H9 (cell line): ENCODE results near the gene SOCS7. TPM values are rescaled to one million over a fixed set of nuclear protein-coding genes. Genes with fewer than 3 reads are reported as not detected.

Experiments
- DNase-seq: peaks from one replicate; pipeline ENCODE4 v3.0.0-alpha.2; 2017
- H2AFZ ChIP-seq: one replicate; pipeline ENCODE4 v1.6.1; 2013; ENCODE audit warnings: mild to moderate bottlenecking, low read length, control low read depth, moderate library complexity
- H2AK5ac ChIP-seq: 2 replicates; pipeline ENCODE4 v1.6.1; 2013; ENCODE audit warnings: low read length, control low read depth, mixed read lengths; ENCODE audit not compliant: insufficient read length
- H2BK120ac ChIP-seq: one replicate; pipeline ENCODE4 v1.6.1; 2013; ENCODE audit warnings: low read depth, mild to moderate bottlenecking, low read length, control low read depth, inconsistent platforms; ENCODE audit not compliant: poor library complexity, severe bottlenecking
- H2BK12ac ChIP-seq: 2 replicates; pipeline ENCODE4 v1.6.1; 2013; ENCODE audit warnings: low read length, control low read depth, mixed read lengths, low read depth; ENCODE audit not compliant: insufficient read length
- H2BK15ac ChIP-seq: 2 replicates; pipeline ENCODE4 v1.6.1; 2013; ENCODE audit warnings: low read depth, low read length, control low read depth
- H2BK20ac ChIP-seq: one replicate; pipeline ENCODE4 v1.6.1; 2013; ENCODE audit warnings: low read depth, mild to moderate bottlenecking, low read length, control low read depth, inconsistent platforms; ENCODE audit not compliant: poor library complexity, severe bottlenecking
- H2BK5ac ChIP-seq: 2 replicates; pipeline ENCODE4 v1.6.1; 2013; ENCODE audit warnings: low read length, control low read depth, mixed read lengths; ENCODE audit not compliant: insufficient read length
- H3K14ac ChIP-seq: 2 replicates; pipeline ENCODE4 v1.6.1; 2013; ENCODE audit warnings: low read length, control low read depth; ENCODE audit not compliant: insufficient read depth
- H3K18ac ChIP-seq: 2 replicates; pipeline ENCODE4 v1.6.1; 2013; ENCODE audit warnings: low read depth, mild to moderate bottlenecking, mixed read lengths, low read length, control low read depth; ENCODE audit not compliant: insufficient read length
- H3K23ac ChIP-seq: 2 replicates; pipeline ENCODE4 v1.6.1; 2013; ENCODE audit warnings: low read length, control low read depth, mixed read lengths, low read depth; ENCODE audit not compliant: insufficient read length
- H3K23me2 ChIP-seq: 2 replicates; pipeline ENCODE4 v1.6.1; 2013; ENCODE audit warnings: low read depth, mild to moderate bottlenecking, mixed read lengths, low read length, control low read depth; ENCODE audit not compliant: insufficient read length, poor library complexity, severe bottlenecking
- H3K27ac ChIP-seq: 2 replicates; pipeline ENCODE4 v1.5.1; 2013; ENCODE audit warnings: low read length, control low read depth, mixed read lengths, low read depth; ENCODE audit not compliant: insufficient read length
- H3K27me3 ChIP-seq: 2 replicates; pipeline ENCODE4 v1.6.1; 2013; ENCODE audit warnings: low read length, control low read depth, inconsistent platforms; ENCODE audit not compliant: insufficient read depth
- H3K4ac ChIP-seq: 2 replicates; pipeline ENCODE4 v1.6.1; 2013; ENCODE audit warnings: low read depth, mild to moderate bottlenecking, control low read depth, inconsistent platforms, low read length, moderate library complexity
- H3K4me1 ChIP-seq: 2 replicates; pipeline ENCODE4 v1.6.1; 2013; ENCODE audit warnings: low read length, control low read depth, inconsistent platforms; ENCODE audit not compliant: insufficient read depth
- H3K4me2 ChIP-seq: 2 replicates; pipeline ENCODE4 v1.6.1; 2013; ENCODE audit warnings: low read length, control low read depth, mixed read lengths; ENCODE audit not compliant: insufficient read length, insufficient read depth
- H3K56ac ChIP-seq: 2 replicates; pipeline ENCODE4 v1.6.1; 2013; ENCODE audit warnings: low read depth, mild to moderate bottlenecking, mixed read lengths, low read length, control low read depth; ENCODE audit not compliant: insufficient read length
- H3K79me1 ChIP-seq: 2 replicates; pipeline ENCODE4 v1.6.1; 2013; ENCODE audit warnings: low read depth, mild to moderate bottlenecking, moderate library complexity, low read length, control low read depth, inconsistent platforms; ENCODE audit not compliant: insufficient read depth, poor library complexity, severe bottlenecking
- H3K79me2 ChIP-seq: 2 replicates; pipeline ENCODE4 v1.6.1; 2013; ENCODE audit warnings: low read length, control low read depth, inconsistent platforms; ENCODE audit not compliant: insufficient read depth
- H3K9ac ChIP-seq: 2 replicates; pipeline ENCODE4 v1.6.1; 2013; ENCODE audit warnings: low read length, control low read depth, mixed read lengths; ENCODE audit not compliant: insufficient read length; ENCODE audit errors: extremely low read depth
- H3K9me3 ChIP-seq: one replicate; pipeline ENCODE4 v1.6.1; 2013; ENCODE audit warnings: low read depth, low read length, inconsistent platforms; ENCODE audit not compliant: control insufficient read depth
- H3T11ph ChIP-seq: one replicate; pipeline ENCODE4 v1.6.1; 2013; ENCODE audit warnings: mild to moderate bottlenecking, low read length, control low read depth, inconsistent platforms
- H4K20me1 ChIP-seq: one replicate; pipeline ENCODE4 v1.6.1; 2013; ENCODE audit not compliant: control insufficient read depth, insufficient read length, insufficient read depth
- H4K5ac ChIP-seq: 2 replicates; pipeline ENCODE4 v1.6.1; 2013; ENCODE audit warnings: low read depth, mild to moderate bottlenecking, mixed read lengths, low read length, control low read depth; ENCODE audit not compliant: insufficient read length
- H4K8ac ChIP-seq: replicated peaks from 2 replicates; pipeline ENCODE4 v1.6.1; 2013; ENCODE audit warnings: low read length, control low read depth, mixed read lengths, low read depth; ENCODE audit not compliant: insufficient read length
- H4K91ac ChIP-seq: 2 replicates; pipeline ENCODE4 v1.6.1; 2013; ENCODE audit warnings: low read depth, mild to moderate bottlenecking, moderate library complexity, mixed read lengths, low read length, control low read depth; ENCODE audit not compliant: insufficient read length
- H3K27ac Mint-ChIP-seq, 3 experiments: 2 replicates in 2 of 3; 3 replicates in 1 of 3; pipeline ENCODE4 v1.8.0; 2020 to 2021; ENCODE audit warnings: mixed read lengths in 3 of 3, mild to moderate bottlenecking in 1 of 3, moderate library complexity in 1 of 3
- H3K27me3 Mint-ChIP-seq: 2 replicates; pipeline ENCODE4 v1.8.0; 2021; ENCODE audit warnings: low read depth, mild to moderate bottlenecking, moderate library complexity, mixed read lengths
- H3K36me3 Mint-ChIP-seq, 3 experiments: 2 replicates in 2 of 3; 3 replicates in 1 of 3; pipeline ENCODE4 v1.8.0; 2020 to 2021; ENCODE audit warnings: low read depth in 3 of 3, mixed read lengths in 3 of 3; ENCODE audit not compliant: insufficient read depth in 1 of 3
- H3K4me1 Mint-ChIP-seq, 2 experiments: 2 replicates each; pipeline ENCODE4 v1.8.0; 2020; ENCODE audit warnings: mixed read lengths in 2 of 2
- H3K4me3 Mint-ChIP-seq, 2 experiments: 2 replicates in 1 of 2; 3 replicates in 1 of 2; pipeline ENCODE4 v1.8.0; 2020 to 2021; ENCODE audit warnings: mild to moderate bottlenecking in 2 of 2, mixed read lengths in 2 of 2, moderate library complexity in 1 of 2
- H3K9me3 Mint-ChIP-seq, 2 experiments: 2 replicates in 1 of 2; 3 replicates in 1 of 2; pipeline ENCODE4 v1.8.0; 2020; ENCODE audit warnings: mild to moderate bottlenecking in 2 of 2, mixed read lengths in 2 of 2, moderate library complexity in 1 of 2
- CTCF ChIP-seq: fragments of 200-600 bp; sonication (generic); conservative IDR thresholded peaks from 3 replicates; pipeline ENCODE4 v1.8.0; 2021; ENCODE audit warnings: antibody characterized with exemption, mild to moderate bottlenecking
- WGBS: extraction: QIAGEN DNeasy Blood & Tissue Kit; methylation state at CpG from one replicate; pipeline ENCODE4 v1.1.7; 2013; ENCODE audit warnings: missing lambda C conversion rate, low lambda C conversion rate, mixed read lengths; ENCODE audit not compliant: insufficient read length; ENCODE audit errors: extremely low coverage; 5-methylcytosine and 5-hydroxymethylcytosine counted together
- total RNA-seq: library from RNA; stranded (reverse); gene quantifications from 2 replicates; pipeline ENCODE4 v1.2.1, GENCODE V29; 2021

The SOCS7 gene
- total RNA-seq, 1 experiment from 2014 or later = 31.0 TPM

- Mint-ChIP-seq H3K27ac (peak overlapping the region; percentile 98 to 100 (median 99)), H3K27me3 (no peaks in the 10 kb centered on the region; the same call in 1 of the 2 replicates), H3K4me1 (peaks cover 56 to 65% of the 10 kb centered on the region in 2 experiments), H3K4me3 (peak overlapping the region; percentile 79 to 85), H3K9me3 (no peaks in the 10 kb centered on the region), H3K36me3 (peaks cover 0 to 8% (median 1%) of the 10 kb centered on the region in 3 experiments; a peak in 4 of 7 replicates)
- no CpG with 5 or more reads among the region's 6 CpGs for WGBS
- Histone ChIP-seq H2BK12ac (no peak overlapping the region), H2BK15ac (no peak overlapping the region), H4K5ac (no peak overlapping the region), H2BK20ac (no peak overlapping the region), H4K20me1 (no peaks in the 10 kb centered on the region), H3K14ac (no peak overlapping the region), H3K79me1 (no peaks in the 10 kb centered on the region), H3K27ac (peak overlapping the region; percentile 96), H3K18ac (no peak overlapping the region), H3K56ac (no peak overlapping the region), H4K91ac (no peak overlapping the region), H3K9ac (no peak overlapping the region), H3K79me2 (peaks cover 19% of the 10 kb centered on the region; the same call in 1 of the 2 replicates), H2AK5ac (no peak overlapping the region), H3K23ac (no peak overlapping the region), H3K4me1 (peaks cover 18% of the 10 kb centered on the region), H2BK120ac (no peak overlapping the region), H4K8ac (no peak overlapping the region), H3K23me2 (peaks cover 19% of the 10 kb centered on the region), H2AFZ (no peak overlapping the region), H3K4me2 (peak overlapping the region; percentile 76), H2BK5ac (no peak overlapping the region), H3K27me3 (no peaks in the 10 kb centered on the region), H3K4ac (no peak overlapping the region), H3K9me3 (no peaks in the 10 kb centered on the region), H3T11ph (no peak overlapping the region)
- no peak for TF ChIP-seq CTCF
- DNase-seq = no peak
Measured at GRCh38 chr17:38450557-38451029, 98.9 kb downstream of the SOCS7 start.
